GM23338 (cell line): ENCODE data around the gene TP53BP2. TPM values are rescaled to one million over a fixed set of nuclear protein-coding genes. Genes with fewer than 3 reads are reported as not detected.
A peak's percentile ranks its signal among the peaks of the same experiment; 100 is the strongest.

Experiments used
- ATAC-seq: fragments of 200-7000 bp; cut with Tn5 transposase; 3 replicates; pipeline ENCODE4 v1.9.1; 2020
- DNase-seq: peaks from one replicate; pipeline ENCODE4 v3.0.0-alpha.2; 2015; ENCODE audit warnings: low spot score
- H2AFZ ChIP-seq: fragments of 200-600 bp; sonication (generic); 2 replicates; pipeline ENCODE4 v1.8.0; 2016; ENCODE audit warnings: antibody characterized with exemption, mild to moderate bottlenecking, moderate library complexity
- H3F3A ChIP-seq: fragments of 200-600 bp; sonication (generic); replicated peaks from 2 replicates; pipeline ENCODE4 v1.8.0; 2017; ENCODE audit warnings: antibody characterized with exemption, mixed run types, low read depth
- H3K27ac ChIP-seq: fragments of 200-600 bp; sonication (generic); 2 replicates; pipeline ENCODE4 v1.6.1; 2016; ENCODE audit warnings: low read depth
- H3K27me3 ChIP-seq: fragments of 200-600 bp; sonication (generic); 2 replicates; pipeline ENCODE4 v1.8.0; 2016; ENCODE audit warnings: mild to moderate bottlenecking, mixed run types, moderate library complexity; ENCODE audit not compliant: insufficient read depth
- H3K36me3 ChIP-seq: fragments of 200-600 bp; sonication (generic); 2 replicates; pipeline ENCODE4 v1.8.0; 2016; ENCODE audit warnings: mild to moderate bottlenecking; ENCODE audit not compliant: insufficient read depth
- H3K4me1 ChIP-seq: fragments of 200-600 bp; sonication (generic); 2 replicates; pipeline ENCODE4 v1.8.0; 2016; ENCODE audit warnings: mild to moderate bottlenecking, moderate library complexity; ENCODE audit not compliant: insufficient read depth
- H3K4me2 ChIP-seq: fragments of 200-600 bp; sonication (generic); 2 replicates; pipeline ENCODE4 v1.7.1; 2017; ENCODE audit warnings: mixed run types
- H3K4me3 ChIP-seq: fragments of 200-600 bp; sonication (generic); 2 replicates; pipeline ENCODE4 v1.6.1; 2016; ENCODE audit warnings: mixed run types
- H3K79me2 ChIP-seq: fragments of 200-600 bp; sonication (generic); replicated peaks from 2 replicates; pipeline ENCODE4 v1.8.0; 2017; ENCODE audit warnings: mild to moderate bottlenecking; ENCODE audit not compliant: insufficient read depth
- H3K9me2 ChIP-seq: fragments of 200-600 bp; sonication (generic); 2 replicates; pipeline ENCODE4 v1.8.0; 2017; ENCODE audit not compliant: insufficient read depth
- H4K20me1 ChIP-seq: fragments of 200-600 bp; sonication (generic); replicated peaks from 2 replicates; pipeline ENCODE4 v1.8.0; 2017; ENCODE audit warnings: mild to moderate bottlenecking; ENCODE audit not compliant: insufficient read depth
- H3K27ac Mint-ChIP-seq: 2 replicates; pipeline ENCODE4 v1.8.0; 2020; ENCODE audit warnings: inconsistent platforms, mild to moderate bottlenecking, moderate library complexity, mixed read lengths
- H3K27me3 Mint-ChIP-seq: 3 replicates; pipeline ENCODE4 v1.8.0; 2022; ENCODE audit warnings: low read depth, mild to moderate bottlenecking, moderate library complexity, mixed read lengths, inconsistent platforms; ENCODE audit not compliant: insufficient read depth, poor library complexity
- H3K36me3 Mint-ChIP-seq: 3 replicates; pipeline ENCODE4 v1.8.0; 2021; ENCODE audit warnings: low read depth, mild to moderate bottlenecking, inconsistent platforms, moderate library complexity, mixed read lengths
- H3K4me1 Mint-ChIP-seq: 3 replicates; pipeline ENCODE4 v1.8.0; 2020; ENCODE audit warnings: mild to moderate bottlenecking, inconsistent platforms, mixed read lengths
- H3K4me3 Mint-ChIP-seq: 3 replicates; pipeline ENCODE4 v1.8.0; 2021; ENCODE audit warnings: moderate library complexity, mild to moderate bottlenecking, inconsistent platforms, mixed read lengths
- H3K9me3 Mint-ChIP-seq: 3 replicates; pipeline ENCODE4 v1.8.0; 2020; ENCODE audit warnings: moderate library complexity, mild to moderate bottlenecking, inconsistent platforms, mixed read lengths
- CREB1 ChIP-seq: fragments of 250-450 bp; sonication (Bioruptor Pico); IDR thresholded peaks from 2 replicates; pipeline ENCODE4 v1.5.0; 2020; ENCODE audit warnings: low read depth, mild to moderate bottlenecking, moderate library complexity
- CTCF ChIP-seq, 2 experiments: fragments of 200-600 bp in 1 of 2; sonication (generic) in 1 of 2; conservative IDR thresholded peaks; 2 replicates each; pipeline versions ENCODE4 v1.5.1 to v1.6.1; 2016 to 2017; ENCODE audit warnings: antibody characterized with exemption in 2 of 2, low read depth in 2 of 2, mild to moderate bottlenecking in 2 of 2, moderate library complexity in 1 of 2
- ETS1 ChIP-seq: IDR thresholded peaks from 2 replicates; pipeline ENCODE4 v1.6.1; 2016; ENCODE audit warnings: antibody characterized with exemption
- EZH2 ChIP-seq: fragments of 200-600 bp; sonication (generic); IDR thresholded peaks from one replicate; pipeline ENCODE4 v1.8.0; 2017; ENCODE audit warnings: antibody characterized with exemption, mild to moderate bottlenecking, low read depth; ENCODE audit not compliant: unreplicated experiment
- EZH2phosphoT487 ChIP-seq: fragments of 200-600 bp; sonication (generic); IDR thresholded peaks from one replicate; pipeline ENCODE4 v1.8.1; 2018; ENCODE audit warnings: antibody characterized with exemption; ENCODE audit not compliant: unreplicated experiment
- JUNB ChIP-seq: IDR thresholded peaks from one replicate; pipeline ENCODE4 v1.6.1; 2016; ENCODE audit warnings: antibody characterized with exemption; ENCODE audit not compliant: unreplicated experiment
- NANOG ChIP-seq: IDR thresholded peaks from 2 replicates; pipeline ENCODE4 v1.6.1; 2016; ENCODE audit warnings: antibody characterized with exemption, borderline replicate concordance
- POLR2AphosphoS5 ChIP-seq: IDR thresholded peaks from 2 replicates; pipeline ENCODE4 v1.6.1; 2016; ENCODE audit warnings: antibody characterized with exemption, low read depth
- REST ChIP-seq: IDR thresholded peaks from one replicate; pipeline ENCODE4 v1.6.1; 2018; ENCODE audit warnings: antibody characterized with exemption; ENCODE audit not compliant: unreplicated experiment
- STAT1 ChIP-seq: IDR thresholded peaks from one replicate; pipeline ENCODE4 v1.6.1; 2016; ENCODE audit warnings: antibody characterized with exemption; ENCODE audit not compliant: unreplicated experiment
- ZNF114 ChIP-seq: fragments of 250-450 bp; sonication (Bioruptor Pico); IDR thresholded peaks from 2 replicates; pipeline ENCODE4 v1.5.0; 2020; ENCODE audit warnings: mild to moderate bottlenecking, moderate library complexity
- ZNF331 ChIP-seq: fragments of 250-450 bp; sonication (Bioruptor Pico); IDR thresholded peaks from 2 replicates; pipeline ENCODE4 v1.5.0; 2020; ENCODE audit warnings: low read depth, mild to moderate bottlenecking, moderate library complexity
- ZNF462 ChIP-seq: fragments of 250-450 bp; sonication (Bioruptor Pico); IDR thresholded peaks from 2 replicates; pipeline ENCODE4 v1.5.0; 2020; ENCODE audit warnings: mild to moderate bottlenecking, moderate library complexity
- polyA plus RNA-seq: library from polyadenylated mRNA; unstranded; fragments of >200 nt; fragmentation: Nextera tagmentation; extraction: Ambion mirVana; gene quantifications from 2 replicates; pipeline ENCODE4 v1.2.1, GENCODE V29; 2016
- total RNA-seq: library from RNA; depleted of rRNA; stranded (reverse); fragments of >200 nt; shearing (Covaris generic); gene quantifications from 2 replicates; pipeline ENCODE4 v1.2.3, GENCODE V29; 2014

TP53BP2 gene
- total and polyA plus RNA-seq, 2 experiments from 2014 or later, result 10.1 to 32.9 TPM

GRCh38 chr1:223752721-223753515 lies 92.8 kb downstream of the TP53BP2 start:
- H3K9me3 Mint-ChIP-seq, result no peaks in the 10 kb centered on the region; the same call in 2 of the 3 replicates
- Histone ChIP-seq H4K20me1 (no peaks in the 10 kb centered on the region), H3K27me3 (peaks cover 11% of the 10 kb centered on the region), H3K27ac (no peak overlapping the region), H2AFZ (no peak overlapping the region), H3K4me2 (peak overlapping the region; percentile 57; the same call in 1 of the 2 replicates), H3K4me3 (no peak overlapping the region), H3K79me2 (no peaks in the 10 kb centered on the region), H3F3A (no peaks in the 10 kb centered on the region), H3K4me1 (peaks cover 14% of the 10 kb centered on the region), H3K36me3 (no peaks in the 10 kb centered on the region), H3K9me2 (0 out of 2 replicates have a peak, but pooled peaks cover 2% of the 10 kb centered on the region)
- H3K27ac Mint-ChIP-seq, result peak overlapping the region; percentile 51
- no peak overlapping the region for H3K4me3 Mint-ChIP-seq
- peak; percentile 63 for ATAC-seq
- DNase-seq, result peak; percentile 84
- H3K27me3 Mint-ChIP-seq, result peaks cover 6% of the 10 kb centered on the region
- TF ChIP-seq ZNF331 (no peak), REST (no peak), CREB1 (CRISPR knock-in tag) (no peak), JUNB (no peak), ETS1 (no peak), CTCF (conservative IDR thresholded peaks at IDR 0.05; ENCODE audit: low read depth in 2 of 2) (no peak), ZNF114 (CRISPR knock-in tag) (no peak), EZH2 (no peak), POLR2AphosphoS5 (no peak), NANOG (no peak), ZNF462 (CRISPR knock-in tag) (no peak), EZH2phosphoT487 (no peak), STAT1 (no peak)
- H3K4me1 Mint-ChIP-seq, result peaks cover 19% of the 10 kb centered on the region
- peaks cover 18% of the 10 kb centered on the region for H3K36me3 Mint-ChIP-seq
